WTC11 (cell line): Measurements from ENCODE around the gene CALU. TPM values are rescaled to one million over a fixed set of nuclear protein-coding genes. Genes with fewer than 3 reads are reported as not detected.

ENCODE experiments used
- ATAC-seq: fragments of 200-7000 bp; cut with Tn5 transposase; 2 replicates; pipeline ENCODE4 v1.10.0; 2021; ENCODE audit warnings: mild to moderate bottlenecking, moderate library complexity
- CTCF ChIA-PET: fragments of 300-600 bp; sonication (Branson Sonifier 250); formaldehyde crosslinking; loops from one replicate; lab custom pipeline; 2021; ENCODE audit warnings: antibody characterized with exemption; lab: Charles Lee
- POLR2A ChIA-PET: fragments of 350-600 bp; sonication (Branson Sonifier 250); formaldehyde crosslinking; loops from one replicate; lab custom pipeline; 2021; ENCODE audit warnings: antibody characterized with exemption; lab: Charles Lee
- DNase-seq: peaks from one replicate; pipeline ENCODE4 v3.0.0; 2021; ENCODE audit warnings: low spot score
- H3K27ac Mint-ChIP-seq: 2 replicates; pipeline ENCODE4 v1.8.0; 2021; ENCODE audit warnings: mixed read lengths
- H3K27me3 Mint-ChIP-seq: 2 replicates; pipeline ENCODE4 v1.8.0; 2021; ENCODE audit warnings: low read depth, mild to moderate bottlenecking, moderate library complexity, mixed read lengths
- H3K36me3 Mint-ChIP-seq: 2 replicates; pipeline ENCODE4 v1.8.0; 2021; ENCODE audit warnings: mixed read lengths
- H3K4me1 Mint-ChIP-seq: 2 replicates; pipeline ENCODE4 v1.8.0; 2022; ENCODE audit warnings: mixed read lengths
- H3K4me3 Mint-ChIP-seq: 2 replicates; pipeline ENCODE4 v1.8.0; 2021; ENCODE audit warnings: mild to moderate bottlenecking, moderate library complexity, mixed read lengths
- H3K9me3 Mint-ChIP-seq: 2 replicates; pipeline ENCODE4 v1.8.0; 2021; ENCODE audit warnings: mixed read lengths
- CREM ChIP-seq: sonication (generic); formaldehyde crosslinking; IDR thresholded peaks from 2 replicates; pipeline ENCODE4 v1.8.1; 2022; ENCODE audit warnings: mild to moderate bottlenecking, missing genetic modification reagents, moderate library complexity
- FOXK1 ChIP-seq: sonication (generic); formaldehyde crosslinking; IDR thresholded peaks from 2 replicates; pipeline ENCODE4 v1.8.0; 2022; ENCODE audit warnings: mild to moderate bottlenecking, moderate library complexity, missing genetic modification reagents
- FOXP4 ChIP-seq: sonication (generic); formaldehyde crosslinking; IDR thresholded peaks from 2 replicates; pipeline ENCODE4 v1.8.0; 2022; ENCODE audit warnings: mild to moderate bottlenecking, missing genetic modification reagents
- NFE2L1 ChIP-seq: sonication (generic); formaldehyde crosslinking; IDR thresholded peaks from 2 replicates; pipeline ENCODE4 v1.8.1; 2023; ENCODE audit warnings: missing genetic modification reagents
- PRDM15 ChIP-seq: sonication (generic); formaldehyde crosslinking; IDR thresholded peaks from 2 replicates; pipeline ENCODE4 v1.8.0; 2022; ENCODE audit warnings: missing genetic modification reagents
- TCF7 ChIP-seq: sonication (generic); formaldehyde crosslinking; IDR thresholded peaks from 2 replicates; pipeline ENCODE4 v1.8.0; 2022; ENCODE audit warnings: mild to moderate bottlenecking, low read depth, missing genetic modification reagents, moderate library complexity
- TEAD1 ChIP-seq: sonication (generic); formaldehyde crosslinking; IDR thresholded peaks from 2 replicates; pipeline ENCODE4 v1.8.0; 2022; ENCODE audit warnings: mild to moderate bottlenecking, missing genetic modification reagents
- ZBTB43 ChIP-seq: sonication (generic); formaldehyde crosslinking; IDR thresholded peaks from 2 replicates; pipeline ENCODE4 v1.8.1; 2023; ENCODE audit warnings: mild to moderate bottlenecking, missing genetic modification reagents
- ZNF423 ChIP-seq: fragments of 250-450 bp; sonication (Bioruptor Pico); IDR thresholded peaks from 2 replicates; pipeline ENCODE4 v2.1.2; 2022; ENCODE audit warnings: mild to moderate bottlenecking, moderate library complexity
- ZNF671 ChIP-seq: fragments of 250-450 bp; sonication (Bioruptor Pico); IDR thresholded peaks from 2 replicates; pipeline ENCODE4 v1.8.0; 2021; ENCODE audit warnings: mild to moderate bottlenecking
- total RNA-seq: library from RNA; stranded (reverse); gene quantifications from 3 replicates; pipeline ENCODE4 v1.2.3, GENCODE V29; 2021
- TF ChIP-seq, protein P1 (sequence below): sonication (generic); formaldehyde crosslinking; IDR thresholded peaks from 2 replicates; pipeline ENCODE4 v1.8.1; 2023; ENCODE audit warnings: mild to moderate bottlenecking, missing genetic modification reagents, borderline replicate concordance
- TF ChIP-seq, protein P2 (sequence below): sonication (generic); formaldehyde crosslinking; IDR thresholded peaks from 2 replicates; pipeline ENCODE4 v1.8.1; 2022; ENCODE audit warnings: low read depth, mild to moderate bottlenecking, moderate library complexity, missing genetic modification reagents, borderline replicate concordance
- TF ChIP-seq, protein P3 (sequence below): sonication (generic); formaldehyde crosslinking; IDR thresholded peaks from 2 replicates; pipeline ENCODE4 v1.8.0; 2023; ENCODE audit warnings: missing genetic modification reagents
- TF ChIP-seq, protein P4 (sequence below): fragments of 250-450 bp; sonication (Bioruptor Pico); IDR thresholded peaks from 2 replicates; pipeline ENCODE4 v1.8.0; 2021; ENCODE audit warnings: mild to moderate bottlenecking
- TF ChIP-seq, protein P5 (sequence below): sonication (generic); formaldehyde crosslinking; IDR thresholded peaks from 2 replicates; pipeline ENCODE4 v1.8.0; 2023; ENCODE audit warnings: mild to moderate bottlenecking, missing genetic modification reagents

CALU gene
- total RNA-seq, 1 experiment from 2014 or later, result 150 TPM

DNA sequence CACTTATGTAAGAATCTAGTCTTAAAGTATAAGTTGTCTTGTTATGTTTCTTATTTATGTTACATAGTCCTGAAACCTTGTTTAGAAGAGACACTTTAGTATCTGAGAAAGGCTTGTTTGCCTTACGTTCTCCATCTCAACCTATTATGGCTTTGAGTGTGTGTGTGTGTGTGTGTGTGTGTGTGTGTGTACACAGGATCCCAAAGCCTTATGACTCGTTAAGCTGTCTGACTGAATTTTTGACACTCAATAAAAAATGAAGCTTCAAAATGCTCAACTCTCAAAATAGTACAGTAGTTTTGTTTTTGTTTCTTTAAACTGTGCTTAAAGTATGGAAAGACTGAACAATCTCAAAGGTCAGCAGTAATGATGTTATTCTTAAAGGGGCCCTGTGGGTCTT is 18.0 kb downstream of the CALU start (continued):
- TF ChIP-seq PRDM15 (CRISPR knock-in tag) (no peak), ZBTB43 (CRISPR knock-in tag) (no peak)

GRCh38 chr7:128758553-128758952 is 19.4 kb downstream of the CALU start:
- H3K27me3 Mint-ChIP-seq, result no peaks in the 10 kb centered on the region
- ChIA-PET POLR2A (no interaction called here), CTCF (no interaction called here)
- no peak overlapping the region for H3K4me3 Mint-ChIP-seq
- DNase-seq (no peak), ATAC-seq (no peak)
- H3K36me3 Mint-ChIP-seq, result peaks cover 62% of the 10 kb centered on the region
- TF ChIP-seq FOXP4 (CRISPR knock-in tag) (no peak), FOXK1 (CRISPR knock-in tag) (no peak), ZNF423 (CRISPR knock-in tag) (no peak), ZNF671 (CRISPR knock-in tag) (no peak), TCF7 (CRISPR knock-in tag) (no peak)
- TF ChIP-seq, protein P1, sequence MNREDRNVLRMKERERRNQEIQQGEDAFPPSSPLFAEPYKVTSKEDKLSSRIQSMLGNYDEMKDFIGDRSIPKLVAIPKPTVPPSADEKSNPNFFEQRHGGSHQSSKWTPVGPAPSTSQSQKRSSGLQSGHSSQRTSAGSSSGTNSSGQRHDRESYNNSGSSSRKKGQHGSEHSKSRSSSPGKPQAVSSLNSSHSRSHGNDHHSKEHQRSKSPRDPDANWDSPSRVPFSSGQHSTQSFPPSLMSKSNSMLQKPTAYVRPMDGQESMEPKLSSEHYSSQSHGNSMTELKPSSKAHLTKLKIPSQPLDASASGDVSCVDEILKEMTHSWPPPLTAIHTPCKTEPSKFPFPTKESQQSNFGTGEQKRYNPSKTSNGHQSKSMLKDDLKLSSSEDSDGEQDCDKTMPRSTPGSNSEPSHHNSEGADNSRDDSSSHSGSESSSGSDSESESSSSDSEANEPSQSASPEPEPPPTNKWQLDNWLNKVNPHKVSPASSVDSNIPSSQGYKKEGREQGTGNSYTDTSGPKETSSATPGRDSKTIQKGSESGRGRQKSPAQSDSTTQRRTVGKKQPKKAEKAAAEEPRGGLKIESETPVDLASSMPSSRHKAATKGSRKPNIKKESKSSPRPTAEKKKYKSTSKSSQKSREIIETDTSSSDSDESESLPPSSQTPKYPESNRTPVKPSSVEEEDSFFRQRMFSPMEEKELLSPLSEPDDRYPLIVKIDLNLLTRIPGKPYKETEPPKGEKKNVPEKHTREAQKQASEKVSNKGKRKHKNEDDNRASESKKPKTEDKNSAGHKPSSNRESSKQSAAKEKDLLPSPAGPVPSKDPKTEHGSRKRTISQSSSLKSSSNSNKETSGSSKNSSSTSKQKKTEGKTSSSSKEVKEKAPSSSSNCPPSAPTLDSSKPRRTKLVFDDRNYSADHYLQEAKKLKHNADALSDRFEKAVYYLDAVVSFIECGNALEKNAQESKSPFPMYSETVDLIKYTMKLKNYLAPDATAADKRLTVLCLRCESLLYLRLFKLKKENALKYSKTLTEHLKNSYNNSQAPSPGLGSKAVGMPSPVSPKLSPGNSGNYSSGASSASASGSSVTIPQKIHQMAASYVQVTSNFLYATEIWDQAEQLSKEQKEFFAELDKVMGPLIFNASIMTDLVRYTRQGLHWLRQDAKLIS, result no peak
- TF ChIP-seq, protein P2, sequence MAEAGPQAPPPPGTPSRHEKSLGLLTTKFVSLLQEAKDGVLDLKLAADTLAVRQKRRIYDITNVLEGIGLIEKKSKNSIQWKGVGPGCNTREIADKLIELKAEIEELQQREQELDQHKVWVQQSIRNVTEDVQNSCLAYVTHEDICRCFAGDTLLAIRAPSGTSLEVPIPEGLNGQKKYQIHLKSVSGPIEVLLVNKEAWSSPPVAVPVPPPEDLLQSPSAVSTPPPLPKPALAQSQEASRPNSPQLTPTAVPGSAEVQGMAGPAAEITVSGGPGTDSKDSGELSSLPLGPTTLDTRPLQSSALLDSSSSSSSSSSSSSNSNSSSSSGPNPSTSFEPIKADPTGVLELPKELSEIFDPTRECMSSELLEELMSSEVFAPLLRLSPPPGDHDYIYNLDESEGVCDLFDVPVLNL, result no peak
- H3K9me3 Mint-ChIP-seq, result no peaks in the 10 kb centered on the region
- no peak overlapping the region for H3K27ac Mint-ChIP-seq
- no peaks in the 10 kb centered on the region for H3K4me1 Mint-ChIP-seq

GRCh38 chr7:128759242-128759641 is 20.1 kb downstream of the CALU start:
- DNase-seq, result no peak
- ChIA-PET CTCF (no interaction called here), POLR2A (no interaction called here)
- Mint-ChIP-seq H3K27ac (no peak overlapping the region), H3K4me1 (no peaks in the 10 kb centered on the region), H3K27me3 (no peaks in the 10 kb centered on the region), H3K4me3 (no peak overlapping the region), H3K36me3 (peaks cover 61% of the 10 kb centered on the region), H3K9me3 (no peaks in the 10 kb centered on the region)
- TF ChIP-seq CREM (CRISPR knock-in tag) (no peak), TEAD1 (CRISPR knock-in tag) (no peak), NFE2L1 (CRISPR knock-in tag) (no peak)
- TF ChIP-seq, protein P3, sequence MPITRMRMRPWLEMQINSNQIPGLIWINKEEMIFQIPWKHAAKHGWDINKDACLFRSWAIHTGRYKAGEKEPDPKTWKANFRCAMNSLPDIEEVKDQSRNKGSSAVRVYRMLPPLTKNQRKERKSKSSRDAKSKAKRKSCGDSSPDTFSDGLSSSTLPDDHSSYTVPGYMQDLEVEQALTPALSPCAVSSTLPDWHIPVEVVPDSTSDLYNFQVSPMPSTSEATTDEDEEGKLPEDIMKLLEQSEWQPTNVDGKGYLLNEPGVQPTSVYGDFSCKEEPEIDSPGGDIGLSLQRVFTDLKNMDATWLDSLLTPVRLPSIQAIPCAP (CRISPR knock-in tag), result no peak
- TF ChIP-seq, protein P4, sequence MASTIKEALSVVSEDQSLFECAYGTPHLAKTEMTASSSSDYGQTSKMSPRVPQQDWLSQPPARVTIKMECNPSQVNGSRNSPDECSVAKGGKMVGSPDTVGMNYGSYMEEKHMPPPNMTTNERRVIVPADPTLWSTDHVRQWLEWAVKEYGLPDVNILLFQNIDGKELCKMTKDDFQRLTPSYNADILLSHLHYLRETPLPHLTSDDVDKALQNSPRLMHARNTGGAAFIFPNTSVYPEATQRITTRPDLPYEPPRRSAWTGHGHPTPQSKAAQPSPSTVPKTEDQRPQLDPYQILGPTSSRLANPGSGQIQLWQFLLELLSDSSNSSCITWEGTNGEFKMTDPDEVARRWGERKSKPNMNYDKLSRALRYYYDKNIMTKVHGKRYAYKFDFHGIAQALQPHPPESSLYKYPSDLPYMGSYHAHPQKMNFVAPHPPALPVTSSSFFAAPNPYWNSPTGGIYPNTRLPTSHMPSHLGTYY (CRISPR knock-in tag), result no peak
- TF ChIP-seq, protein P5, sequence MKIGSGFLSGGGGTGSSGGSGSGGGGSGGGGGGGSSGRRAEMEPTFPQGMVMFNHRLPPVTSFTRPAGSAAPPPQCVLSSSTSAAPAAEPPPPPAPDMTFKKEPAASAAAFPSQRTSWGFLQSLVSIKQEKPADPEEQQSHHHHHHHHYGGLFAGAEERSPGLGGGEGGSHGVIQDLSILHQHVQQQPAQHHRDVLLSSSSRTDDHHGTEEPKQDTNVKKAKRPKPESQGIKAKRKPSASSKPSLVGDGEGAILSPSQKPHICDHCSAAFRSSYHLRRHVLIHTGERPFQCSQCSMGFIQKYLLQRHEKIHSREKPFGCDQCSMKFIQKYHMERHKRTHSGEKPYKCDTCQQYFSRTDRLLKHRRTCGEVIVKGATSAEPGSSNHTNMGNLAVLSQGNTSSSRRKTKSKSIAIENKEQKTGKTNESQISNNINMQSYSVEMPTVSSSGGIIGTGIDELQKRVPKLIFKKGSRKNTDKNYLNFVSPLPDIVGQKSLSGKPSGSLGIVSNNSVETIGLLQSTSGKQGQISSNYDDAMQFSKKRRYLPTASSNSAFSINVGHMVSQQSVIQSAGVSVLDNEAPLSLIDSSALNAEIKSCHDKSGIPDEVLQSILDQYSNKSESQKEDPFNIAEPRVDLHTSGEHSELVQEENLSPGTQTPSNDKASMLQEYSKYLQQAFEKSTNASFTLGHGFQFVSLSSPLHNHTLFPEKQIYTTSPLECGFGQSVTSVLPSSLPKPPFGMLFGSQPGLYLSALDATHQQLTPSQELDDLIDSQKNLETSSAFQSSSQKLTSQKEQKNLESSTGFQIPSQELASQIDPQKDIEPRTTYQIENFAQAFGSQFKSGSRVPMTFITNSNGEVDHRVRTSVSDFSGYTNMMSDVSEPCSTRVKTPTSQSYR, result no peak
- no peak for ATAC-seq
